ENCODE measurements around the gene ACBD4. TPM values are rescaled to one million over a fixed set of nuclear protein-coding genes. Genes with fewer than 3 reads are reported as not detected.

ACBD4 gene
- total and polyA plus RNA-seq, 2 donors (not counting 3 experiments of a cell fraction or from before 2014, with no cell fraction given): 4.5 to 7.5 TPM

GRCh38 chr17:45098081-45098868 is 37.2 kb upstream of the ACBD4 start:
- Histone ChIP-seq H3K79me2 (ENCODE audit: control insufficient read depth, insufficient read depth, low read length) (no peaks in the 10 kb centered on the region), H4K20me1 (replicated peaks; ENCODE audit: control insufficient read depth, extremely low read depth, insufficient read depth, low read length) (no peaks in the 10 kb centered on the region), H3K4me2 (ENCODE audit: insufficient read depth, low read length) (no peak overlapping the region), H3K4me3 (replicated peaks in 1 of 3; ENCODE audit: insufficient read depth in 1 of 3, low read depth in 1 of 3, low read length in 3 of 3) (no peak overlapping the region), H2AFZ (ENCODE audit: low read depth, low read length) (no peak overlapping the region), H3K27ac (ENCODE audit: insufficient read depth, low read depth, low read length) (no peak overlapping the region), H3K9ac (replicated peaks; ENCODE audit: extremely low read depth, insufficient read depth, low read length) (no peak overlapping the region), H3K9me3 (replicated peaks; ENCODE audit: control insufficient read depth, insufficient read depth, low read length) (no peaks in the 10 kb centered on the region), H3K4me1 (ENCODE audit: control insufficient read depth, extremely low read depth, insufficient read depth, low read length) (peaks cover 9% of the 10 kb centered on the region), H3K27me3 (ENCODE audit: control insufficient read depth in 2 of 2, insufficient read depth in 2 of 2, low read length in 2 of 2) (no peaks in the 10 kb centered on the region), H3K9me1 (replicated peaks; ENCODE audit: control insufficient read depth, extremely low read depth, insufficient read depth, low read length) (no peaks in the 10 kb centered on the region), H3K36me3 (ENCODE audit: control insufficient read depth in 2 of 2, extremely low read depth in 1 of 2, insufficient read depth in 2 of 2, low read length in 2 of 2) (peaks cover 33 to 47% of the 10 kb centered on the region in 2 experiments)
- dilution Hi-C loops (cut with MboI; ENCODE audit: extremely low pct_ligation_motif_present, low sequenced_read_pairs) (no loop called here), intact Hi-C loops (cut with micrococcal nuclease) (no loop called here)
- POLR2A ChIA-PET: no interaction called here
- TF ChIP-seq EZH2 (IDR thresholded peaks at IDR 0.05; ENCODE audit: borderline replicate concordance, low read depth, low read length, severe bottlenecking) (no peak), MAX (IDR thresholded peaks at IDR 0.05; ENCODE audit: insufficient read depth, insufficient read length) (no peak), POLR2A (IDR thresholded peaks at IDR 0.05; ENCODE audit: low read depth, low read length) (no peak), MYC (IDR thresholded peaks at IDR 0.05; ENCODE audit: low read depth, low read length) (no peak), FOS (IDR thresholded peaks at IDR 0.05; ENCODE audit: borderline replicate concordance, insufficient read depth, low read length) (no peak), GATA2 (IDR thresholded peaks at IDR 0.05; ENCODE audit: insufficient read depth, insufficient read length, low read depth, low read length) (no peak), JUN (IDR thresholded peaks at IDR 0.05; ENCODE audit: borderline replicate concordance, insufficient read depth, insufficient read length, low read depth) (no peak), CTCF (IDR thresholded peaks at IDR 0.05; ENCODE audit: extremely low read depth in 1 of 2, insufficient read depth in 1 of 2, low read depth in 1 of 2, low read length in 2 of 2) (no peak), POLR2AphosphoS5 (IDR thresholded peaks at IDR 0.05; ENCODE audit: insufficient read depth, low read depth, low read length) (no peak)
- DNase-seq (ENCODE audit: low read depth, low spot score): no peak
- no peak for FAIRE-seq
- BruUV-seq (replicated peaks): no TSS peak
- CTCF ChIA-PET: interaction anchor here (0.6 to 2.1 kb wide), 25 partner anchors 10 to 323 kb away, joined by 3 to 14 read pairs (median 5); partner anchors contain the start of genes ACBD4, HEXIM1, NMT1 and PLCD3
